ENCODE results near the gene EPS15.

DNA sequence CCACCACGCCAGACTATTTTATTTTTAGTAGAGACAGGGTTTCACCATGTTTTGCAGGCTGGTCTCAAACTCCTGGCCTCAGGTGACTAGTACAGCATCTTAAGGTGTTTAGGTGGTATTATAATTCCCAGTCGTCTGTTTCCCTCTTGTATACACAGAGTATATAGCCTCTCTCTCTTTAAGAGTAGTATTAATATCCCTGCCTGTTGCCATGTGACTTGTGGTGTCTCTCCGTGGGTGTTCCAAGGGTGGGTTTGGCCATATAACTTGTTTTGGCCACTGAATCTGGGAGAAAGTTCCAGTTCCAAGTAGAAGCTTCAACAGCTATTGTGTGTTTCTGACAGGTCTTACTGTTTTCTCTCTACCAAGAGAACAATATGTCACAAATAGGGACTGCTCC, 29.6 kb downstream of the EPS15 start:
- TF ChIP-seq, protein P1, sequence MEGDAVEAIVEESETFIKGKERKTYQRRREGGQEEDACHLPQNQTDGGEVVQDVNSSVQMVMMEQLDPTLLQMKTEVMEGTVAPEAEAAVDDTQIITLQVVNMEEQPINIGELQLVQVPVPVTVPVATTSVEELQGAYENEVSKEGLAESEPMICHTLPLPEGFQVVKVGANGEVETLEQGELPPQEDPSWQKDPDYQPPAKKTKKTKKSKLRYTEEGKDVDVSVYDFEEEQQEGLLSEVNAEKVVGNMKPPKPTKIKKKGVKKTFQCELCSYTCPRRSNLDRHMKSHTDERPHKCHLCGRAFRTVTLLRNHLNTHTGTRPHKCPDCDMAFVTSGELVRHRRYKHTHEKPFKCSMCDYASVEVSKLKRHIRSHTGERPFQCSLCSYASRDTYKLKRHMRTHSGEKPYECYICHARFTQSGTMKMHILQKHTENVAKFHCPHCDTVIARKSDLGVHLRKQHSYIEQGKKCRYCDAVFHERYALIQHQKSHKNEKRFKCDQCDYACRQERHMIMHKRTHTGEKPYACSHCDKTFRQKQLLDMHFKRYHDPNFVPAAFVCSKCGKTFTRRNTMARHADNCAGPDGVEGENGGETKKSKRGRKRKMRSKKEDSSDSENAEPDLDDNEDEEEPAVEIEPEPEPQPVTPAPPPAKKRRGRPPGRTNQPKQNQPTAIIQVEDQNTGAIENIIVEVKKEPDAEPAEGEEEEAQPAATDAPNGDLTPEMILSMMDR (IDR thresholded peaks at IDR 0.05): no peak
- TF ChIP-seq SP1 (CRISPR knock-in tag; conservative IDR thresholded peaks at IDR 0.05) (no peak), AFF4 (CRISPR knock-in tag; IDR thresholded peaks at IDR 0.05; ENCODE audit: borderline replicate concordance) (no peak), ATF3 (CRISPR knock-in tag; conservative IDR thresholded peaks at IDR 0.05) (no peak)
